GM19193 (cell line): ENCODE results near the gene GIGYF1.

Experiments
- POLR2A ChIP-seq: IDR thresholded peaks from 4 replicates; pipeline ENCODE4 v1.6.1; 2011; ENCODE audit not compliant: insufficient read depth, insufficient read length; ENCODE audit errors: extremely low read depth

Gene GIGYF1

GRCh38 chr7:100688326-100688860 lies 5.7 kb downstream of the GIGYF1 start:
- no peak for TF ChIP-seq POLR2A

- no peak for TF ChIP-seq POLR2A
These were observed 6.2 kb downstream of the GIGYF1 start for GRCh38 chr7:100687751-100688300.

- TF ChIP-seq POLR2A, result no peak
These were observed 6.8 kb downstream of the GIGYF1 start for GRCh38 chr7:100687261-100687660.

- TF ChIP-seq POLR2A, result no peak
These were observed 7.2 kb downstream of the GIGYF1 start for GRCh38 chr7:100686822-100687211.

GRCh38 chr7:100686201-100686821 lies 7.7 kb downstream of the GIGYF1 start:
- TF ChIP-seq POLR2A, result no peak

- no peak for TF ChIP-seq POLR2A
These were observed 8.4 kb downstream of the GIGYF1 start for GRCh38 chr7:100685631-100686145.

- TF ChIP-seq POLR2A, result no peak
These were observed 8.9 kb downstream of the GIGYF1 start for GRCh38 chr7:100685049-100685605.

GRCh38 chr7:100684534-100685042 lies 9.5 kb downstream of the GIGYF1 start:
- no peak for TF ChIP-seq POLR2A

- no peak for TF ChIP-seq POLR2A
These were observed 10.2 kb downstream of the GIGYF1 start for GRCh38 chr7:100683659-100684533.

- TF ChIP-seq POLR2A, result no peak
These were observed 10.9 kb downstream of the GIGYF1 start for GRCh38 chr7:100682991-100683658.

- TF ChIP-seq POLR2A, result no peak
These were observed 11.8 kb downstream of the GIGYF1 start for GRCh38 chr7:100682228-100682741.

GRCh38 chr7:100681491-100682227 lies 12.4 kb downstream of the GIGYF1 start:
- no peak for TF ChIP-seq POLR2A

- no peak for TF ChIP-seq POLR2A
These were observed 13.3 kb downstream of the GIGYF1 start for GRCh38 chr7:100680576-100681271.
